Measurements from ENCODE around the gene NINJ2.

DNA sequence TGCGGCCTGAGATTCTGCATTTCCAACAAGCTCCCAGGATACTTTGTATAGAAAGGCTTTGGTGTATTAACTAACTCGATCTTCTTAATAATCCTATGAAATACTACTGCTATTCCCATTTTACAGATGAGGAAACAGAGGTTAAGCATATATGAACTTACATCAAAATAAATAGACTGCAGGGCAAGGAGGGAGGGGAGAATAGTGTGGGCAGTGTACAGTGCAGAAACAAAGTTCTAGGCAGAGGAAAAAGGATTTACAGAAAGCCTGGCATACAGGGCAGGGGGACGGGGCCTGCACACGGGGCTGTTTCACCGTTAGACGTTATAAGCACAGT, 19.0 kb downstream of the NINJ2 start:
- TF ChIP-seq, protein P1, sequence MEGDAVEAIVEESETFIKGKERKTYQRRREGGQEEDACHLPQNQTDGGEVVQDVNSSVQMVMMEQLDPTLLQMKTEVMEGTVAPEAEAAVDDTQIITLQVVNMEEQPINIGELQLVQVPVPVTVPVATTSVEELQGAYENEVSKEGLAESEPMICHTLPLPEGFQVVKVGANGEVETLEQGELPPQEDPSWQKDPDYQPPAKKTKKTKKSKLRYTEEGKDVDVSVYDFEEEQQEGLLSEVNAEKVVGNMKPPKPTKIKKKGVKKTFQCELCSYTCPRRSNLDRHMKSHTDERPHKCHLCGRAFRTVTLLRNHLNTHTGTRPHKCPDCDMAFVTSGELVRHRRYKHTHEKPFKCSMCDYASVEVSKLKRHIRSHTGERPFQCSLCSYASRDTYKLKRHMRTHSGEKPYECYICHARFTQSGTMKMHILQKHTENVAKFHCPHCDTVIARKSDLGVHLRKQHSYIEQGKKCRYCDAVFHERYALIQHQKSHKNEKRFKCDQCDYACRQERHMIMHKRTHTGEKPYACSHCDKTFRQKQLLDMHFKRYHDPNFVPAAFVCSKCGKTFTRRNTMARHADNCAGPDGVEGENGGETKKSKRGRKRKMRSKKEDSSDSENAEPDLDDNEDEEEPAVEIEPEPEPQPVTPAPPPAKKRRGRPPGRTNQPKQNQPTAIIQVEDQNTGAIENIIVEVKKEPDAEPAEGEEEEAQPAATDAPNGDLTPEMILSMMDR (IDR thresholded peaks at IDR 0.05; ENCODE audit: poor library complexity, severe bottlenecking), result no peak
- TF ChIP-seq POLR2AphosphoS5 (IDR thresholded peaks at IDR 0.05), result no peak
- TF ChIP-seq EZH2 (IDR thresholded peaks at IDR 0.05; ENCODE audit: borderline replicate concordance, insufficient read depth, low read length, poor library complexity, severe bottlenecking), result no peak
- TF ChIP-seq, protein P2, sequence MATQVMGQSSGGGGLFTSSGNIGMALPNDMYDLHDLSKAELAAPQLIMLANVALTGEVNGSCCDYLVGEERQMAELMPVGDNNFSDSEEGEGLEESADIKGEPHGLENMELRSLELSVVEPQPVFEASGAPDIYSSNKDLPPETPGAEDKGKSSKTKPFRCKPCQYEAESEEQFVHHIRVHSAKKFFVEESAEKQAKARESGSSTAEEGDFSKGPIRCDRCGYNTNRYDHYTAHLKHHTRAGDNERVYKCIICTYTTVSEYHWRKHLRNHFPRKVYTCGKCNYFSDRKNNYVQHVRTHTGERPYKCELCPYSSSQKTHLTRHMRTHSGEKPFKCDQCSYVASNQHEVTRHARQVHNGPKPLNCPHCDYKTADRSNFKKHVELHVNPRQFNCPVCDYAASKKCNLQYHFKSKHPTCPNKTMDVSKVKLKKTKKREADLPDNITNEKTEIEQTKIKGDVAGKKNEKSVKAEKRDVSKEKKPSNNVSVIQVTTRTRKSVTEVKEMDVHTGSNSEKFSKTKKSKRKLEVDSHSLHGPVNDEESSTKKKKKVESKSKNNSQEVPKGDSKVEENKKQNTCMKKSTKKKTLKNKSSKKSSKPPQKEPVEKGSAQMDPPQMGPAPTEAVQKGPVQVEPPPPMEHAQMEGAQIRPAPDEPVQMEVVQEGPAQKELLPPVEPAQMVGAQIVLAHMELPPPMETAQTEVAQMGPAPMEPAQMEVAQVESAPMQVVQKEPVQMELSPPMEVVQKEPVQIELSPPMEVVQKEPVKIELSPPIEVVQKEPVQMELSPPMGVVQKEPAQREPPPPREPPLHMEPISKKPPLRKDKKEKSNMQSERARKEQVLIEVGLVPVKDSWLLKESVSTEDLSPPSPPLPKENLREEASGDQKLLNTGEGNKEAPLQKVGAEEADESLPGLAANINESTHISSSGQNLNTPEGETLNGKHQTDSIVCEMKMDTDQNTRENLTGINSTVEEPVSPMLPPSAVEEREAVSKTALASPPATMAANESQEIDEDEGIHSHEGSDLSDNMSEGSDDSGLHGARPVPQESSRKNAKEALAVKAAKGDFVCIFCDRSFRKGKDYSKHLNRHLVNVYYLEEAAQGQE (IDR thresholded peaks at IDR 0.05; ENCODE audit: borderline replicate concordance), result no peak
